GM23338 (cell line): ENCODE measurements around the gene INPP4A.

Experiments used
- EZH2 ChIP-seq: fragments of 200-600 bp; sonication (generic); IDR thresholded peaks from one replicate; pipeline ENCODE4 v1.8.0; 2017; ENCODE audit warnings: antibody characterized with exemption, mild to moderate bottlenecking, low read depth; ENCODE audit not compliant: unreplicated experiment
- POLR2AphosphoS5 ChIP-seq: IDR thresholded peaks from 2 replicates; pipeline ENCODE4 v1.6.1; 2016; ENCODE audit warnings: antibody characterized with exemption, low read depth
- ZNF331 ChIP-seq: fragments of 250-450 bp; sonication (Bioruptor Pico); IDR thresholded peaks from 2 replicates; pipeline ENCODE4 v1.5.0; 2020; ENCODE audit warnings: low read depth, mild to moderate bottlenecking, moderate library complexity

DNA sequence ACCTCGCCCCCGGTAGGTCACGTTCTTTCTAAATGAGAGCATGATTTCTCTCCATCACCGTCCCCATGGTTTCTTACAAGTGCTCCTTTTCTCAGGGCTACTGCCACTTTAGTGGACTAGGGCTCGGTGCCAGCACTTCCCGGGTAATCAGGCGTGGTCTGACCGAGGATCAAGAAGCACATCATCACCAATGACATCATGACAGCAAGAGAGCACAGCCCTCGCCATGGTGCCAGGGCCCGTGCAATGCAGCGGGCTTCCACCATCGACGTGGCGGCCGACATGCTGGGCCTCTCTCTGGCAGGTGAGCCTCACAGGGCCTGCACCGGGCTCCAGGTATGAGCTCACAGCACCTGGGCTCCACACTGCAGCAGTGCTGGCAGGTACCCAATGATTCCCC is 75.2 kb downstream of the INPP4A start:
- TF ChIP-seq EZH2 (no peak), POLR2AphosphoS5 (no peak), ZNF331 (CRISPR knock-in tag) (no peak)
